HCT116 (cell line): ENCODE data around the gene MSRB3. TPM values are rescaled to one million over a fixed set of nuclear protein-coding genes. Genes with fewer than 3 reads are reported as not detected.

ENCODE experiments used
- total RNA-seq: library from RNA; stranded (reverse); gene quantifications from one replicate; pipeline ENCODE4 v1.2.1, GENCODE V29; 2021; ENCODE audit not compliant: unreplicated experiment

The MSRB3 gene
- total RNA-seq, 1 experiment from 2014 or later = 8.2 TPM

Other genes with a start within 250 kb of the MSRB3 start
- not detected for gene WIF1, start 157.4 kb upstream of the MSRB3 start, total RNA-seq
- gene LEMD3, start 109.1 kb upstream of the MSRB3 start, total RNA-seq = 28.7 TPM